ENCODE data around the gene CGB7.
A peak's percentile ranks its signal among the peaks of the same experiment; 100 is the strongest.

CGB7 gene

GRCh38 chr19:49016067-49016839 lies 41.3 kb downstream of the CGB7 start:
- DNase-seq (ENCODE audit: low spot score) = no peak

DNA sequence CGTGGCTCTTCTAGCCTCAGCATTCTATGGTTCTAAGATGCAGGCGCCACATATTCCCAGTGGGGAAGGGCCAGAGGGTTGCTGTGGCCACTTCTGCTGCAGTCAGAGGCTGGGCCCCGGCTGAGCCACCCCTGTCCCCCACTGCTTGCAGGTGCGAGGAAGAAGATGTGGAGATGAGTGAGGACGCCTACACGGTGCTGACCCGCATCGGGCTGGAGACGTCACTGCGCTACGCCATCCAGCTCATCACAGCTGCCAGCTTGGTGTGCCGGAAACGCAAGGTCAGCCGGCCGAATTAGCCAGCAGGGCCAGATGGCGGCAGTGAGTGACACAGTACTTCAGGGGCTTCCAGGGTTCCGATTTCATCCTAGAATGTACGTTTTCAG lies 42.7 kb downstream of the CGB7 start:
- DNase-seq (ENCODE audit: low spot score) = no peak

GRCh38 chr19:49014123-49014869 lies 43.3 kb downstream of the CGB7 start:
- peak; percentile 69 for DNase-seq (ENCODE audit: low spot score)

DNA sequence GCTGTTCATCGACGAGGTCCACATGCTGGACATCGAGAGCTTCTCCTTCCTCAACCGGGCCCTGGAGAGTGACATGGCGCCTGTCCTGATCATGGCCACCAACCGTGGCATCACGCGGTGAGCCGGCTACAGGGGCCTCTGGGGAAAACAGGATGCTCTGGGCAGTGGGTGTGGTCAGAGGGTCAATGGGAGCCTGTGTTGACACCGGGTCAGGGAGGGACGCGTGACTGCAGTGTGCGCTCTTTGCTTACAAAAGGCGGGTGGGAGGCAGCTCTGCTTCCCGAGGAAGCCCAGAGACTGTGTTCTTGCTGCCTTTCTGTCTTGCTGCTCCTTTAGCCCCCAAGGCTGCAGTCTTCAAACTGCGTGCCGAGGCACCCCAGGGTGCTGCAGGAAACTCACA lies 46.4 kb downstream of the CGB7 start:
- no peak for DNase-seq (ENCODE audit: low spot score)

- DNase-seq (ENCODE audit: low spot score) = no peak
Observed at GRCh38 chr19:49010453-49010852, 47.1 kb downstream of the CGB7 start.

DNA sequence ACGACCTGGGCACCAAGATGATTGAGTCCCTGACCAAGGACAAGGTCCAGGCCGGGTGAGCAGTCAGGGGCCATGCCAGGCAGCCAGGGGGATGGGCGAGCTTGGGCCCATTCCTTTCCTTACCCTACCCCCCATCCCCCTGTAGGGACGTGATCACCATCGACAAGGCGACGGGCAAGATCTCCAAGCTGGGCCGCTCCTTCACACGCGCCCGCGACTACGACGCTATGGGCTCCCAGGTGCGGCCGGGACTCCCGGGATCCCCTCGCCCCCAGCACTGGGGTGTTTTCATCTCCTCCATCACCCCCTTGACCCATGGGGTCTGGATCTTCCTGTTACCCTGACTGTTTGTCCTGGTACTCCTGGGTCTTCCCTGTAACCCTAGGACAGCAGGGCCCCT lies 47.7 kb downstream of the CGB7 start:
- no peak for DNase-seq (ENCODE audit: low spot score)

GRCh38 chr19:49006905-49007304 lies 50.6 kb downstream of the CGB7 start:
- DNase-seq (ENCODE audit: low spot score) = no peak

DNA sequence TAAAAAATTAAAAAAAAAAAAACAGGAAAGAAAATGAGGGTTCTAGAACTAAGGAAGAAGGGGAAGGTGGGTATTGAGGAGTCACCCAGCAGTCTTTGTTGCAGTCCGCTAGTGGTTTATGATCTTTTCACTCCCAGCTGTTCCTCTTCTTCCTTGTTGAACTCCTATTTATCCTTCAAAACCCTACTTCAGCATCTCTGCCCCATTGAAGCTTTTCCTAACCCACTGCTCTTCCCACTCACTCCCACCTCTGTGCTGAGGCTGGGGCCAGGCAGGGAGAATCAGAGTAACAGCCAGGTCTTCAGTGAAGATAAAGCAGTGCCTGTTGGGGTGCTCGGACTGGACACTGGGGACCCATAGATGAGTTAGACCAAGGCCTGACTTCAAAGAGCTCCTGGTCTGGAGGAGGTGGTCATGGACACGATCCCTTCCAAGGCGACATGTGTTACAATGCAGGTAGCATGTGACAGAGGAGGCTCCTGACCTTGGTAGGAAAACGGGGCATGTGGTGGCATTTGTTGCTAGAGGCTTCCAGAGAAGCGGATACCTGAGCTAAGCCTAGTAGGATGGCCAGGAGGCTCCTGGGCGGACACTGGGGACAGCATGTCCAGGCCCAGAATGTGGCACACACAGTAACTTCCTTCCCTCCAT lies 52.5 kb downstream of the CGB7 start:
- no peak for DNase-seq (ENCODE audit: low spot score)

Data from RKO (cell line).